Measurements from ENCODE around the gene XRRA1. TPM values are rescaled to one million over a fixed set of nuclear protein-coding genes. Genes with fewer than 3 reads are reported as not detected.

XRRA1 gene
- total and polyA plus RNA-seq, 2 of the 13 experiments (the other 11 are each of a cell fraction or from before 2014, with no cell fraction given), result 7.6 to 10.5 TPM

- FAIRE-seq, result no peak
- CTCF ChIA-PET (ENCODE audit: low intra/inter-chr PET ratio, low total read pairs), result no interaction called here
- Histone ChIP-seq H3K36me3 (replicated peaks in 1 of 2; ENCODE audit: control insufficient read depth in 1 of 2, insufficient read depth in 2 of 2, low read length in 2 of 2) (peaks cover 0 to 8% of the 10 kb centered on the region in 2 experiments; a peak in 3 of 5 replicates), H3K4me1 (ENCODE audit: insufficient read depth, low read length) (peaks cover 39% of the 10 kb centered on the region), H3K4me3 (replicated peaks in 1 of 3; ENCODE audit: insufficient read depth in 1 of 3, low read depth in 2 of 3, low read length in 3 of 3) (peak overlapping the region; percentile 91 to 98 (median 97)), H2AFZ (ENCODE audit: low read length) (peak overlapping the region; percentile 96), H3K27me3 (ENCODE audit: control insufficient read depth in 1 of 2, insufficient read depth in 2 of 2, low read length in 2 of 2) (no peaks in the 10 kb centered on the region; a peak in 1 of 5 replicates), H3K4me2 (ENCODE audit: low read depth, low read length) (peak overlapping the region; percentile 82), H3K79me2 (ENCODE audit: insufficient read depth, low read length) (peaks cover 56% of the 10 kb centered on the region), H4K20me1 (ENCODE audit: insufficient read depth, low read length) (peaks cover 6% of the 10 kb centered on the region), H3K9ac (ENCODE audit: insufficient read depth, low read depth, low read length) (peak overlapping the region; percentile 96), H3K9me3 (ENCODE audit: low read length) (no peaks in the 10 kb centered on the region), H3K27ac (ENCODE audit: extremely low read length, insufficient read depth, low read length) (peak overlapping the region; percentile 81)
- under 1% methylated on average over 9 of the region's 9 CpGs for WGBS (ENCODE audit: low lambda C conversion rate)
- peak; percentile 77 for ATAC-seq
- intact Hi-C loops (cut with micrococcal nuclease; ENCODE audit: unreplicated experiment) (no loop called here), in situ Hi-C loops (cut with HindIII; ENCODE audit: extremely low pct_ligation_motif_present, low pct_unique_long_range_greater_than_20kb) (no loop called here)
- TF ChIP-seq PRMT3 (CRISPR knock-in tag; IDR thresholded peaks at IDR 0.05; ENCODE audit: borderline replicate concordance, low read depth) (no peak), MAFG (CRISPR knock-in tag; IDR thresholded peaks at IDR 0.05) (no peak)
- TF ChIP-seq, protein P1, sequence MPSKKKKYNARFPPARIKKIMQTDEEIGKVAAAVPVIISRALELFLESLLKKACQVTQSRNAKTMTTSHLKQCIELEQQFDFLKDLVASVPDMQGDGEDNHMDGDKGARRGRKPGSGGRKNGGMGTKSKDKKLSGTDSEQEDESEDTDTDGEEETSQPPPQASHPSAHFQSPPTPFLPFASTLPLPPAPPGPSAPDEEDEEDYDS (CRISPR knock-in tag; IDR thresholded peaks at IDR 0.05), result no peak
- TF ChIP-seq, protein P2, sequence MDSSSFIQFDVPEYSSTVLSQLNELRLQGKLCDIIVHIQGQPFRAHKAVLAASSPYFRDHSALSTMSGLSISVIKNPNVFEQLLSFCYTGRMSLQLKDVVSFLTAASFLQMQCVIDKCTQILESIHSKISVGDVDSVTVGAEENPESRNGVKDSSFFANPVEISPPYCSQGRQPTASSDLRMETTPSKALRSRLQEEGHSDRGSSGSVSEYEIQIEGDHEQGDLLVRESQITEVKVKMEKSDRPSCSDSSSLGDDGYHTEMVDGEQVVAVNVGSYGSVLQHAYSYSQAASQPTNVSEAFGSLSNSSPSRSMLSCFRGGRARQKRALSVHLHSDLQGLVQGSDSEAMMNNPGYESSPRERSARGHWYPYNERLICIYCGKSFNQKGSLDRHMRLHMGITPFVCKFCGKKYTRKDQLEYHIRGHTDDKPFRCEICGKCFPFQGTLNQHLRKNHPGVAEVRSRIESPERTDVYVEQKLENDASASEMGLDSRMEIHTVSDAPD (CRISPR knock-in tag; IDR thresholded peaks at IDR 0.05), result 0 out of 2 replicates have a peak, but pooled peaks have one; percentile 1
- POLR2A ChIA-PET, result interaction anchor here (1.0 to 2.0 kb wide), 5 partner anchors 10 to 195 kb away, joined by 3 to 8 read pairs (median 5); partner anchors contain the start of gene NEU3
- peak; percentile 22 for DNase-seq (ENCODE audit: low spot score)
- BruUV-seq (replicated peaks), result TSS peak; percentile 89
Measured at GRCh38 chr11:74948546-74948897, 369 bp downstream of the XRRA1 start.

DNA sequence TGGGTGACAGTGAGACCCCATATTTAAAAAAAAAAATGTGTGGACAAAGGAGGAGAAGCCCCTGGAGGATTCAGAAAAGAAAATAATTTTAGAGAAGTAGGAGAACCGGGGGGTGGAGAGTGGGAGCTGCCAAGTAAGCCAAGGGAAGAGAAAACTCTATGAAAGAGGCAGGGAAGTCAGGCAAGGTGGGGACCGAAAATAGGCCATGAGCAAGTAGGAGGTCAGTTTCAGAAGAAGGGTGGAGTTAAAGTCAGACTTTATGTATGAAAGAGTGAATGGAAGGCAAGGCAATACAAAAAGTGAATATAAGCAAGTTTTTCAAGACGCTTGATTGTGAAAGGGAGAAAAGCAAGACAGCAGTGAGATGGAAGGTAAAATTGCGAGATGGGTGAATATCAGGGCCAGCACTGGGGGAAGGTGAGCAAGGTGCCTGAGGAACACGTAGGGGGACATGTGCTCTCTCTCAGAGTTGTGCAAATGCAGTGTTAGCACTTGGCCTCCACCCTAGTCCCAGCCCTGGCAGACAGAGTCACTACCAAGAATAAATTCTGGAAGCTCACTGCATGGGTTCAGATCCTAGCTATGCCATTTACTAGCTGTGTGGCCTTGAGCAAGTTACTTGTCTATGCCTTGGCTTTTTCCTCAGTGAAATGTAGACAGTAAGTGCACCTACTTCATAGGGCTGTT lies 6.7 kb downstream of the XRRA1 start:
- ATAC-seq (no peak), FAIRE-seq (no peak), DNase-seq (ENCODE audit: low spot score) (no peak)
- H3K4me2 ChIP-seq (ENCODE audit: low read depth, low read length), result no peak overlapping the region
- H3K79me2 ChIP-seq (ENCODE audit: insufficient read depth, low read length), result no peaks in the 10 kb centered on the region
- H3K4me1 ChIP-seq (ENCODE audit: insufficient read depth, low read length), result no peaks in the 10 kb centered on the region
- no peaks in the 10 kb centered on the region for H3K9me3 ChIP-seq (ENCODE audit: low read length)
- BruUV-seq (replicated peaks), result no TSS peak
- no peaks in the 10 kb centered on the region for H4K20me1 ChIP-seq (ENCODE audit: insufficient read depth, low read length)
- in situ Hi-C loops (cut with HindIII; ENCODE audit: extremely low pct_ligation_motif_present, low pct_unique_long_range_greater_than_20kb) (no loop called here), intact Hi-C loops (cut with micrococcal nuclease; ENCODE audit: unreplicated experiment) (no loop called here)
- WGBS (ENCODE audit: low lambda C conversion rate), result 97% methylated on average over 5 of the region's 5 CpGs
- H3K4me3 ChIP-seq (replicated peaks in 1 of 3; ENCODE audit: insufficient read depth in 1 of 3, low read depth in 2 of 3, low read length in 3 of 3), result no peak overlapping the region
- ChIA-PET CTCF (ENCODE audit: low intra/inter-chr PET ratio, low total read pairs) (no interaction called here), POLR2A (no interaction called here)
- no peak overlapping the region for H3K27ac ChIP-seq (ENCODE audit: extremely low read length, insufficient read depth, low read length)
- H3K27me3 ChIP-seq (ENCODE audit: control insufficient read depth in 1 of 2, insufficient read depth in 2 of 2, low read length in 2 of 2), result no peaks in the 10 kb centered on the region
- H3K36me3 ChIP-seq (replicated peaks in 1 of 2; ENCODE audit: control insufficient read depth in 1 of 2, insufficient read depth in 2 of 2, low read length in 2 of 2), result peaks cover 5 to 40% of the 10 kb centered on the region in 2 experiments; a peak in 3 of 5 replicates
- no peak overlapping the region for H2AFZ ChIP-seq (ENCODE audit: low read length)
- H3K9ac ChIP-seq (ENCODE audit: insufficient read depth, low read depth, low read length), result no peak overlapping the region
- no peak for TF ChIP-seq NFYC (CRISPR knock-in tag; IDR thresholded peaks at IDR 0.05)
- no peak for TF ChIP-seq ZNF792 (CRISPR knock-in tag; IDR thresholded peaks at IDR 0.05)
- TF ChIP-seq ZNF703 (CRISPR knock-in tag; IDR thresholded peaks at IDR 0.05; ENCODE audit: borderline replicate concordance), result no peak
- TF ChIP-seq ZSCAN30 (CRISPR knock-in tag; IDR thresholded peaks at IDR 0.05), result no peak
- no peak for TF ChIP-seq ZKSCAN1 (IDR thresholded peaks at IDR 0.05; ENCODE audit: low read length)
- no peak for TF ChIP-seq ZBTB7A (CRISPR knock-in tag; IDR thresholded peaks at IDR 0.05)
- no peak for TF ChIP-seq ZNF292 (CRISPR knock-in tag; IDR thresholded peaks at IDR 0.05; ENCODE audit: borderline replicate concordance, low read depth)
- TF ChIP-seq, protein P3, sequence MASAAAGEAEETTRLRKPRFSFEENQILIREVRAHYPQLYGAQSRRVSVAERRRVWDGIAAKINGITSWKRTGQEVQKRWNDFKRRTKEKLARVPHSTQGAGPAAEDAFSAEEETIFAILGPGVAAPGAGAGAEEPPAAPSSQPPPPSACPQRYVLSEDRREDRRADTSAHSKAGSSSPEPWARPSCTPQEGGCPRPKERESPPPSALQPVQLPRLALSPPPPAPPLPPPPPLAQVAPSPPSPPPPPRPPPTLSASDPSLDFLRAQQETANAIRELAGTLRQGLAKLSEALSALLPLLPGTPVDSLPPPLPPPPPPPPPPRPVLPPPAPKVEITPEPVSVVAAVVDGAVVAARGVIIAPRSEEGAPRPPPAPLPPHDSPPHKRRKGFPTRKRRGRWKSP (CRISPR knock-in tag; IDR thresholded peaks at IDR 0.05), result no peak
- no peak for TF ChIP-seq ERF (CRISPR knock-in tag; IDR thresholded peaks at IDR 0.05)
- TF ChIP-seq, protein P4, sequence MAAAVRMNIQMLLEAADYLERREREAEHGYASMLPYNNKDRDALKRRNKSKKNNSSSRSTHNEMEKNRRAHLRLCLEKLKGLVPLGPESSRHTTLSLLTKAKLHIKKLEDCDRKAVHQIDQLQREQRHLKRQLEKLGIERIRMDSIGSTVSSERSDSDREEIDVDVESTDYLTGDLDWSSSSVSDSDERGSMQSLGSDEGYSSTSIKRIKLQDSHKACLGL (CRISPR knock-in tag; IDR thresholded peaks at IDR 0.05), result no peak
- no peak for TF ChIP-seq ZNF317 (CRISPR knock-in tag; IDR thresholded peaks at IDR 0.05)
